ENCODE measurements around the gene C9orf50. TPM values are rescaled to one million over a fixed set of nuclear protein-coding genes. Genes with fewer than 3 reads are reported as not detected.

Gene C9orf50
- total and polyA plus RNA-seq, 4 donors: 0.30 to 4.8 (median 0.62) TPM; not detected in 1

DNA sequence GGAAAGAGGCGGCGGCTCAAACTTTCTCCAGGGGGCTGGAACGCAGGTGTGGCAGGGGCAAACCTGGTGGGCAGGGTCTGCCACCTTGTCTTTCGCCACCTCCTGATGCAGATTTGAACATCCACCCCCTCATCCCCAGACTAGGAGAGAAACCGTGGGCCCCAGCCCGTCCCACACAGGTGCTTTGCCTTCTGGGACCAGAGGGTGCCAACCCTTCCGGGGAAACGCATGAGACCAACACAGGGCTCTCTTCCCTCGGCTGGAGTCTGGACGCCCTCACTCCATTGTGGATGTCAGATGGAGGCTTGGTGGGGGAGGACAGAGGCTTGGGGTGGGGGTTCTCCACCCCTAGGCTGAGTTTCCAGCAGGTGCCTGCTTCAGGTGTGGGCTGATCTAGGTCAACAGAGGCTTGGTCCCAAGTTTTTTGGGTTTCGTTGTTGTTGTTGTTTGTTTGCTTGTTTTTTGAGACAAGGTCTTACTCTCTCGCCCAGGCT, 9.5 kb downstream of the C9orf50 start:
- WGBS, 2 donors: 26 to 27% methylated on average over 12 of the region's 12 CpGs
- no peaks in the 10 kb centered on the region for H3K4me1 ChIP-seq (ENCODE audit: control insufficient read depth in 1 of 2, insufficient read depth in 2 of 2, low read length in 2 of 2)
- H3K4me3 ChIP-seq (ENCODE audit: low read length in 2 of 2): no peak overlapping the region
- no peaks in the 10 kb centered on the region for H3K36me3 ChIP-seq (ENCODE audit: control insufficient read depth in 1 of 2, insufficient read depth in 2 of 2, low read length in 1 of 2)
- ATAC-seq (ENCODE audit: low FRiP score) (no peak), DNase-seq (no peak)
- intact Hi-C loops (cut with DNase I): loop anchor here (2.0 to 5.0 kb wide), 3 partner anchors 279 to 481 kb away; no protein-coding TSS in a partner anchor
- H3K9me3 ChIP-seq (ENCODE audit: control insufficient read depth, low read length): no peaks in the 10 kb centered on the region
- H3K27me3 ChIP-seq (ENCODE audit: control insufficient read depth in 1 of 2, insufficient read depth in 2 of 2, low read length in 1 of 2): no peaks in the 10 kb centered on the region
- H3K27ac ChIP-seq (ENCODE audit: low read depth in 1 of 2, low read length in 2 of 2): peak overlapping the region in 1 of 2 donors; percentile 7

DNA sequence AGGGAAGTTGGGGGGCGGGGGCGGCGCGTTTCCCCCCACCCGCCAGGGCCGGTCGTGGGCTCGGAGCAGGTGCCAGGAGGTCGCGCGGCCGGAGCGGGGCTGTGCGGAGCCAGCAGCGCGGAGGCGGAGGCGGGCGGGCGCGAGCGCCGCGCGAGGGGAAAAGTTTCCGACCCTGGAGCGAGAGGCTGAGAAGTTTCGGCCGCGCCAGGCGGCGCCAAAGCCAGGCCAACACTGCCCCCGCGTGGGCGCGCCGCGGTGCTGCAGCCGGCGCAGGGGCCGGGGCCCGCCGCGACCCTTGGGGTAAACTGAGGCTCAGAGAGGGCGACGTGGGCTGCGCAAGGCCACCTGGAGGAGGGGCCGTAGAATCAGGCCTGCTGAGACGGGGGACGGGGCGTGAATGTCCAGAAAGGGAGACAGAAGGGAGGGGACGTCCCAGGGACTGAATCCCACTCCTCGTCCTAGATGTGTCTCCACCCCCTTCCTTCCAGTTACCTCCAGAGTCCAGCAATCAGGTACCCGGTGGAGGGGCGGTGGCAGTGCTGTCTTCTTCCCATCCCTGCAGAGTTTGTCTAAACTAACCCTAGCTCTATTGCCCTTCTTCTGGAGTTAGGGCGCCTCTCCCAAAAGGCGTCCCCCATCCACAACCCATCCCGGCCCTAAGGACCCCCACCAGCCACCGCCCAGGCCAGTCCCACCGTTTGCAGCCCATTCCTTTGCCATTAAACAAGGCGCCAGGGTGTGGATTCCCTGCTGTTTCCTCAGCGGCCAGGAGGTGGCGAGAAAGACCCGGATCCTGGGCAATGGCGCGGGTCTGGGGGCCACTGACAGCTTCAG, 10.2 kb downstream of the C9orf50 start:
- 0% methylated on average over 64 to 66 of the region's 66 CpGs for WGBS, 2 donors
- Histone ChIP-seq H3K27ac (ENCODE audit: low read depth in 1 of 2, low read length in 2 of 2) (peak overlapping the region in 1 of 2 donors; percentile 72), H3K36me3 (ENCODE audit: control insufficient read depth in 1 of 2, insufficient read depth in 2 of 2, low read length in 1 of 2) (no peaks in the 10 kb centered on the region), H3K4me1 (ENCODE audit: control insufficient read depth in 1 of 2, insufficient read depth in 2 of 2, low read length in 2 of 2) (no peaks in the 10 kb centered on the region), H3K27me3 (ENCODE audit: control insufficient read depth in 1 of 2, insufficient read depth in 2 of 2, low read length in 1 of 2) (no peaks in the 10 kb centered on the region), H3K4me3 (ENCODE audit: low read length in 2 of 2) (peak overlapping the region; percentile 14 to 46), H3K9me3 (ENCODE audit: control insufficient read depth, low read length) (no peaks in the 10 kb centered on the region)
- ATAC-seq (ENCODE audit: low FRiP score): peak; percentile 73
- peak; percentile 87 to 94 for DNase-seq
- intact Hi-C loops (cut with DNase I): loop anchor here (1.0 to 5.0 kb wide), 5 partner anchors 278 to 480 kb away; no protein-coding TSS in a partner anchor

DNA sequence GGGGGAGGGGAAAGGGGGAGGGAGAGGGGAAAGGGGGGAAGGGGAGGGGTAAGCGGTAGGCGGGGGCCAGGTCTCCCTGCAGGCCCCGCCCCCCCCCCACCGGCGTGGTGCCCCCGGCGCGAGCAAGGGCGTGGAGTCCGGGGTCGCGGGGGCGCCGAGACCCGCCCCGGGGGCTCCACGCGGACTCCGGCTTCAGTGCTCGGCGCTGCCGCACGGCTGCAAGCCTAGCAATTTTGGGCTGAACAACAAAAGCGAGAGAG, 10.8 kb downstream of the C9orf50 start:
- no peaks in the 10 kb centered on the region for H3K9me3 ChIP-seq (ENCODE audit: control insufficient read depth, low read length)
- ATAC-seq (ENCODE audit: low FRiP score) (no peak), DNase-seq (no peak)
- H3K27ac ChIP-seq (ENCODE audit: low read depth in 1 of 2, low read length in 2 of 2): peak overlapping the region in 1 of 2 donors; percentile 9
- 0% methylated on average over 7 to 24 of the region's 24 CpGs for whole genome bisulfite sequencing, 2 donors
- no peaks in the 10 kb centered on the region for H3K36me3 ChIP-seq (ENCODE audit: control insufficient read depth in 1 of 2, insufficient read depth in 2 of 2, low read length in 1 of 2)
- H3K4me1 ChIP-seq (ENCODE audit: control insufficient read depth in 1 of 2, insufficient read depth in 2 of 2, low read length in 2 of 2): no peaks in the 10 kb centered on the region
- no peaks in the 10 kb centered on the region for H3K27me3 ChIP-seq (ENCODE audit: control insufficient read depth in 1 of 2, insufficient read depth in 2 of 2, low read length in 1 of 2)
- peak overlapping the region; percentile 7 to 46 for H3K4me3 ChIP-seq (ENCODE audit: low read length in 2 of 2)
- intact Hi-C loops (cut with DNase I): loop anchor here (1.0 to 5.0 kb wide), 5 partner anchors 278 to 479 kb away; no protein-coding TSS in a partner anchor

DNA sequence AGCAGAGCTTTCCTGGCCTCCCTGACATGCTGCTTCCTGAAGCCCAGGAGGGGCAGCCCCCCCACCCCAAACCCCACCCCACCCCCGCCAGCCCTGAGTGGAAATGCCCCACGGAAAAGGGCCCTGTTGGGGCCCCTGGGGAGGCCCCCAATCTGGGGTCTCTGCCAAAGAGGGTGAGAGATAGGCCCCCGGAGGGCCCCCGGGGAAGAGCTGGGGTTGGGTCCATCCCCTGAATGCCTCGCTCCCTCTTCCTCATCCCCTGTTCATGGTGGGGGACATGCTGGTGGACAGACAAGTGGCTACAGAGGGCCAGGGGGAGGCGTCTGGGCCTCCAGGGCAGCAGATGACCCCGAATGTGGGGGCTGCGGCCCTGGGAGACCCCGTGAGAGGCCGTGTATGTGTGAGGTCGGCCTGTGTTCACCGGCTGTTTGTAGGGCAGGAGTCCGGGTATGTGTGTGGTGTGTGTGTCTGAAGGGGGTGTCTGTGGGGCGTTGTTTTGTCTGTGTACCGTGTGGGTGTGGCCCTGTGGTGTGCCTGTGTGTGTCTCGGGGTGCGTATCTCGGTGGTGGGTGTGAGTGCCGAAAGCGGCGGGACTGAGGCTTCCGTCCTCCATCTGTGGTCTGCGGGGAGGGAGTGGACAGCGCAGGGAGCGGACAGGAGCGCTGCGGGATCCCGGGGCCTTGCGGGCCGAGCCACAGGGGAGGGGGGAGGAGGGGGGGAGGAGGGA, 11.3 kb downstream of the C9orf50 start:
- intact Hi-C loops (cut with DNase I): loop anchor here (1.0 to 10.0 kb wide), 9 partner anchors 65 to 479 kb away; no protein-coding TSS in a partner anchor
- WGBS, 2 donors: 15 to 19% methylated on average over 27 to 30 of the region's 30 CpGs
- no peaks in the 10 kb centered on the region for H3K36me3 ChIP-seq (ENCODE audit: control insufficient read depth in 1 of 2, insufficient read depth in 2 of 2, low read length in 1 of 2)
- peak overlapping the region; percentile 80 to 91 for H3K27ac ChIP-seq (ENCODE audit: low read depth in 1 of 2, low read length in 2 of 2)
- H3K4me1 ChIP-seq (ENCODE audit: control insufficient read depth in 1 of 2, insufficient read depth in 2 of 2, low read length in 2 of 2): no peaks in the 10 kb centered on the region
- H3K27me3 ChIP-seq (ENCODE audit: control insufficient read depth in 1 of 2, insufficient read depth in 2 of 2, low read length in 1 of 2): no peaks in the 10 kb centered on the region
- H3K4me3 ChIP-seq (ENCODE audit: low read length in 2 of 2): no peak overlapping the region
- DNase-seq: no peak
- ATAC-seq (ENCODE audit: low FRiP score): peak; percentile 0
- H3K9me3 ChIP-seq (ENCODE audit: control insufficient read depth, low read length): no peaks in the 10 kb centered on the region

DNA sequence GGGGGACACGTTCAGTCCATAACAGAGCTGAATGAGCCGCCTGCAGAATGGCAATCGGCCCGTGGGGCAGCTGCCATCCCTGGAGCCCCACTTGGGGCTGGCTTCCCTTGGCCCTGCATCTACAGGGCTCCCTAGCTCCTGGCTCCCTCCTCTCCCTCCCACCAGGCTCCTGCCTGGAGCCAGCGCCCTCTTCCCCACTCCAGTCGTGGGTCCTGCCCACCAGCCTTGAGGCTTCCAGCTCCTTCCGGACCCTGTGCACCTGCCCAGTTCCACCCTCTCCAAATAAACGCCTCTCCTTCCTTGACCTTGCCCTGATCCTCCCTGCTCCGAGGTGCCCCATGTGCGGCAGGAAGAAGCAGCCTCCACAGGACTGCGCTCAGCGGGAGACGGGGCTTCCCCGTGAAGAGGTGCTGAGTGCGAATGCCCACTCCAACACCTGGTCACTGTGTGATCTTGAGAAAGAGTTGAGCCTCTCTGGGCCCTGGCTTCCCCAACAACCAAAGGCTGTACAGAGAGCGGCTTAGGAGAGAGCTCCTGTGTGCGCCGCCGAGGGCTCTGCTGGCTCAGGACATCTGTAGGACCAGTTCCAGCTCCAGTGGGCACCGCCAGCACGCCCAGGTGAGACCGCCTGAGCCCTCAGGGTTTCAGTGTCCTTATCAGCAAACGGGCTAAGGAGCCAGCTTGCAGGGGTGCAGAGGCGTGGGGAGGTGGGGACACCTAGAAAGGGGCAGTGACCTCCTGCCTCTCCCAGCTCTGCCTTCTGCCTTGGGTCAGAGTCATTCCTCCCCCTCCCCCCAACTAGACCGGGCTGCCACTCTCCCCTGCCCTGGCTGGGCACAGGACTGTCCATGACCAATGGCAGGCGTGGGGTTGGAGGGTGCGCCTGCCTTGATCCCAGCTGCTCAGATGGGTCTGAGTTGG, 12.1 kb downstream of the C9orf50 start:
- Histone ChIP-seq H3K4me1 (ENCODE audit: control insufficient read depth in 1 of 2, insufficient read depth in 2 of 2, low read length in 2 of 2) (no peaks in the 10 kb centered on the region), H3K4me3 (ENCODE audit: low read length in 2 of 2) (no peak overlapping the region), H3K27me3 (ENCODE audit: control insufficient read depth in 1 of 2, insufficient read depth in 2 of 2, low read length in 1 of 2) (no peaks in the 10 kb centered on the region), H3K27ac (ENCODE audit: low read depth in 1 of 2, low read length in 2 of 2) (peak overlapping the region; percentile 58 to 80), H3K36me3 (ENCODE audit: control insufficient read depth in 1 of 2, insufficient read depth in 2 of 2, low read length in 1 of 2) (no peaks in the 10 kb centered on the region), H3K9me3 (ENCODE audit: control insufficient read depth, low read length) (no peaks in the 10 kb centered on the region)
- WGBS, 2 donors: 82% methylated on average over 27 of the region's 27 CpGs
- ATAC-seq (ENCODE audit: low FRiP score): no peak
- no peak for DNase-seq
- intact Hi-C loops (cut with DNase I): loop anchor here (2.0 to 10.0 kb wide), 4 partner anchors 64 to 274 kb away; no protein-coding TSS in a partner anchor

DNA sequence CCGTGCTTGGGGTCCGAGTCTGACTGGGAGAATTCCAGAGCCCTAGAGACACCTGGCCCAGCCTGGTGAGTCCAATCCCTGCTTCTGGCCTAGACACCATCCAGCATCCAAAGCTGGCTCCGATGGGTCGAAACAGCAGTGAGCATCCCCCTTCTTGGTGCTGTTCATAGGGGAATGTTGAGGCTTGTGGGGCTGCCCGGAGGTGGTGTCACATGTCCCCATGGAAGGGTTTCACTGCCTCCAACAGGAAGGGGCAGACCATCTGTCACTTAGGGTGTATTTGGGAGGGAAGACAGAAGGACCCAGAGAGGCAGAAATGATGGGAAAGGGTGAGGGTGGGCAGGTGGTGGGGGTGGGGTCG, 13.9 kb downstream of the C9orf50 start:
- Histone ChIP-seq H3K27me3 (ENCODE audit: control insufficient read depth in 1 of 2, insufficient read depth in 2 of 2, low read length in 1 of 2) (no peaks in the 10 kb centered on the region), H3K36me3 (ENCODE audit: control insufficient read depth in 1 of 2, insufficient read depth in 2 of 2, low read length in 1 of 2) (no peaks in the 10 kb centered on the region), H3K4me3 (ENCODE audit: low read length in 2 of 2) (no peak overlapping the region), H3K9me3 (ENCODE audit: control insufficient read depth, low read length) (no peaks in the 10 kb centered on the region), H3K27ac (ENCODE audit: low read depth in 1 of 2, low read length in 2 of 2) (peak overlapping the region in 1 of 2 donors; percentile 81), H3K4me1 (ENCODE audit: control insufficient read depth in 1 of 2, insufficient read depth in 2 of 2, low read length in 2 of 2) (no peaks in the 10 kb centered on the region)
- intact Hi-C loops (cut with DNase I): loop anchor here (1.0 to 10.0 kb wide), 4 partner anchors 62 to 467 kb away; no protein-coding TSS in a partner anchor
- no peak for ATAC-seq (ENCODE audit: low FRiP score)
- 69 to 70% methylated on average over 6 of the region's 6 CpGs for WGBS, 2 donors
- no peak for DNase-seq

DNA sequence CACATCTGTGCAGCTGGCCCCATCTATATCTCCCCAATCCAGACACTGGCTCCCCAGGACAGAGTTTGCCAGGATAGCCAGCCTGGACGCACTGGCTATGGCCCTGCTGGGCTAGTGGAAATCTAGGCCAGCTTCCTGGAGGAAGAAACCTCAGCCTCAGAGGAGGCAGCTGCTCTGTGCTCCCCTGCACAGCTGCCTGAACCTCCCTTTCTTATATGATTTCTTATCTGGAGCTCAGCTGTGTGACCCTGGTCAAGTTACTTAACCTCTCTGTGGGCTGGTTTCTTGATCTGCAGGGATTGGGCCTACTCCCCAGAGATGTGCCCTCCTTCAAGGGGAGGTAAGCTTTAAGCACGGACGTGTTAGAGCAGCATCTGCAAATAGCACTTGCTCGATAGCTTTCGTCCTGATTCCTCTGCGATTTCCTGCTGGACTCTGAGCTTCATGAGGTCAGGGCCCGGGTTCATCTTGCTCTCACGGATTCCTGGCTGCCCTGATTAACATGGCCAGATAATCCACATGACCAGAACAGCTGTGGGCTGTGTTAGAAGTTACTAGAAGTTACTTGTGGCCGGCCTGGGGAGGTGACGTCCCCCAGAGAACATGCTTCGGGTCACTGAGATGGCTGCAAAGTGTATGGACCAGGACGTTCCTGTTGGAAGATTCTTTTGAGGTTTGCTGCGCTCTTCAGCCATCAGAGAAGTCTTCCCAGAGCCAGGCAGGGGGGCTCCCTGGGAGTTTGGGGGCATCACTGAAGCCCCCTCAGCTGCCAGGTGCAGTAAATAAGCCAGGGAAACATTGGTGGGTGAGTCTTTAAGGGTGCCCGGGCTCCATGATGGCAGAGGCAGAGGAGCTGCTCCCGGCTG, 14.5 kb downstream of the C9orf50 start:
- DNase-seq (no peak), ATAC-seq (ENCODE audit: low FRiP score) (no peak)
- no peak overlapping the region for H3K4me3 ChIP-seq (ENCODE audit: low read length in 2 of 2)
- H3K27me3 ChIP-seq (ENCODE audit: control insufficient read depth in 1 of 2, insufficient read depth in 2 of 2, low read length in 1 of 2): no peaks in the 10 kb centered on the region
- H3K36me3 ChIP-seq (ENCODE audit: control insufficient read depth in 1 of 2, insufficient read depth in 2 of 2, low read length in 1 of 2): no peaks in the 10 kb centered on the region
- peak overlapping the region in 1 of 2 donors; percentile 81 for H3K27ac ChIP-seq (ENCODE audit: low read depth in 1 of 2, low read length in 2 of 2)
- 76 to 78% methylated on average over 15 of the region's 15 CpGs for WGBS, 2 donors
- intact Hi-C loops (cut with DNase I): loop anchor here (1.0 to 10.0 kb wide), 4 partner anchors 62 to 466 kb away; no protein-coding TSS in a partner anchor
- no peaks in the 10 kb centered on the region for H3K4me1 ChIP-seq (ENCODE audit: control insufficient read depth in 1 of 2, insufficient read depth in 2 of 2, low read length in 2 of 2)
- H3K9me3 ChIP-seq (ENCODE audit: control insufficient read depth, low read length): no peaks in the 10 kb centered on the region
